Heart right ventricle (tissue), 16 donors: ENCODE data around the gene TOR2A. TPM values are rescaled to one million over a fixed set of nuclear protein-coding genes. Genes with fewer than 3 reads are reported as not detected.
A peak's percentile ranks its signal among the peaks of the same experiment; 100 is the strongest.

ENCODE experiments used
- ATAC-seq, 8 donors: fragments of 200-7000 bp; cut with Tn5 transposase; one replicate each; pipeline ENCODE4 v1.9.1; 2020; ENCODE audit warnings: mild to moderate bottlenecking in 8 of 8, moderate library complexity in 8 of 8, moderate number of reproducible peaks in 1 of 8
- DNase-seq, 2 donors: peaks; one replicate each; pipeline ENCODE4 v3.0.0-alpha.2; 2020
- H3K27ac ChIP-seq, 10 donors: fragments of 200-600 bp; sonication (generic) in 2 of 10; one replicate each; pipeline versions ENCODE4 v1.5.0 to v1.8.0; 2020 to 2022; ENCODE audit warnings: mild to moderate bottlenecking in 3 of 10
- H3K27me3 ChIP-seq, 7 donors: fragments of 200-600 bp; one replicate each; pipeline ENCODE4 v1.8.0; 2021 to 2022; ENCODE audit warnings: mild to moderate bottlenecking in 2 of 7
- H3K36me3 ChIP-seq, 9 donors: fragments of 200-600 bp; sonication (generic) in 1 of 9; one replicate each; pipeline versions ENCODE4 v1.5.0 to v1.8.0; 2020 to 2022; ENCODE audit warnings: mild to moderate bottlenecking in 2 of 9
- H3K4me1 ChIP-seq, 9 donors: fragments of 200-600 bp; sonication (generic) in 1 of 9; one replicate each; pipeline versions ENCODE4 v1.5.0 to v1.8.0; 2020 to 2022; ENCODE audit warnings: mild to moderate bottlenecking in 4 of 9
- H3K4me3 ChIP-seq, 10 donors: fragments of 200-600 bp; sonication (generic) in 2 of 10; one replicate each; pipeline versions ENCODE4 v1.5.0 to v1.8.0; 2020 to 2022; ENCODE audit warnings: mild to moderate bottlenecking in 7 of 10, moderate library complexity in 2 of 10
- H3K9me3 ChIP-seq, 11 donors: fragments of 200-600 bp in 10 of 11; sonication (generic) in 2 of 11; one replicate each; pipeline versions ENCODE4 v1.5.0 to v1.8.0; 2013 to 2022; ENCODE audit warnings: mild to moderate bottlenecking in 2 of 11, control low read depth in 1 of 11, moderate library complexity in 1 of 11
- WGBS, 2 donors: extraction: QIAGEN DNeasy Blood & Tissue Kit; methylation state at CpG; one replicate each; pipeline ENCODE4 v1.1.7; 2013; ENCODE audit warnings: inconsistent platforms in 1 of 2; 5-methylcytosine and 5-hydroxymethylcytosine counted together
- intact Hi-C, 10 donors: fragments of 100-400 bp; cut with DNase I; formaldehyde crosslinking; loops; one replicate each; pipeline versions ENCODE4 v1.11.1 to v1.14.2; 2022
- polyA plus RNA-seq, 2 donors: library from polyadenylated mRNA; stranded (reverse); fragments of 200-250 nt; gene quantifications; one replicate each; pipeline ENCODE4 v1.2.3, GENCODE V29; 2013
- total RNA-seq, 10 donors: library from RNA; stranded (reverse); fragmentation: NEBNext Ultra II Directional in 3 of 10; extraction: Animal tissue kit (Norgen Biotek cat#: 25700) in 3 of 10; gene quantifications; one replicate each; pipeline versions ENCODE4 v1.2.1 to v1.2.4, GENCODE V29; 2021 to 2023
- TF ChIP-seq, protein P1 (sequence below), 9 donors: fragments of 200-600 bp; sonication (generic) in 2 of 9; IDR thresholded peaks; one replicate each; pipeline versions ENCODE4 v1.5.0 to v1.8.0; 2021 to 2022; ENCODE audit warnings: antibody characterized with exemption in 9 of 9, mild to moderate bottlenecking in 5 of 9, moderate library complexity in 1 of 9
- donor health status: Arrhythmogenic right ventricular cardiomyopathy.
- donor health status: ischemic (EF 13 %, LVEDD 7.1; RV severe dilation, severe dysfunction).
- donor health status: healthy with polysubstance abuse.
- donor health status: DM: no; HTN: yes; CAD: no.
- donor health status: DM: no; HTN: no; CAD: no.
- donor health status: ischemic (EF 25% LVEDD 6.9; RV normal size, moderate dysfunction).
- donor health status: ischemic (EF 25% LVEDD 5.7; RV mildly dilated, moderate dysfunction).
- donor health status: healthy.
- donor health status: DM: yes; HTN: yes; CAD: no.
- donor health status: Ischemic cardiomyopathy.
- donor health status: ischemic (EF 35%, LVEDD 5.7; RV mildly dilated, moderate dysfunction).
- donor health status: nonischemic (EF 11% LVEDD 7.7; RV severe dilation, severe dysfunction).
- donor health status: DM: yes; HTN: yes; CAD: no.
- donor health status: PGD.
- donor health status: ischemic (EF 29% LVEDD 5.4; RV normal size, mild dysfunction).
- donor health status: nonischemic (EF 23%, LVEDD 6.1; RV moderate dilation, normal function).

TOR2A gene
- total and polyA plus RNA-seq, 12 donors: 1.5 to 7.6 (median 2.8) TPM

- ATAC-seq: peak in 1 of 8 donors; percentile 1
- Histone ChIP-seq H3K4me1 (peaks cover 10 to 30% (median 14%) of the 10 kb centered on the region in 9 donors), H3K27ac (peak overlapping the region; percentile 90 to 99 (median 97)), H3K9me3 (no peaks in the 10 kb centered on the region), H3K4me3 (peak overlapping the region in 9 of 10 donors; percentile 46 to 95 (median 79)), H3K27me3 (no peaks in the 10 kb centered on the region), H3K36me3 (peaks cover 0 to 44% (median 10%) of the 10 kb centered on the region in 9 donors)
- WGBS, 2 donors: 40 to 52% methylated on average over 22 of the region's 22 CpGs
- intact Hi-C loops: loop anchor here (1.0 to 10.0 kb wide), 13 partner anchors 49 to 232 kb away; partner anchors contain the start of gene AK1 (in 1 of the 10)
- TF ChIP-seq, protein P1, sequence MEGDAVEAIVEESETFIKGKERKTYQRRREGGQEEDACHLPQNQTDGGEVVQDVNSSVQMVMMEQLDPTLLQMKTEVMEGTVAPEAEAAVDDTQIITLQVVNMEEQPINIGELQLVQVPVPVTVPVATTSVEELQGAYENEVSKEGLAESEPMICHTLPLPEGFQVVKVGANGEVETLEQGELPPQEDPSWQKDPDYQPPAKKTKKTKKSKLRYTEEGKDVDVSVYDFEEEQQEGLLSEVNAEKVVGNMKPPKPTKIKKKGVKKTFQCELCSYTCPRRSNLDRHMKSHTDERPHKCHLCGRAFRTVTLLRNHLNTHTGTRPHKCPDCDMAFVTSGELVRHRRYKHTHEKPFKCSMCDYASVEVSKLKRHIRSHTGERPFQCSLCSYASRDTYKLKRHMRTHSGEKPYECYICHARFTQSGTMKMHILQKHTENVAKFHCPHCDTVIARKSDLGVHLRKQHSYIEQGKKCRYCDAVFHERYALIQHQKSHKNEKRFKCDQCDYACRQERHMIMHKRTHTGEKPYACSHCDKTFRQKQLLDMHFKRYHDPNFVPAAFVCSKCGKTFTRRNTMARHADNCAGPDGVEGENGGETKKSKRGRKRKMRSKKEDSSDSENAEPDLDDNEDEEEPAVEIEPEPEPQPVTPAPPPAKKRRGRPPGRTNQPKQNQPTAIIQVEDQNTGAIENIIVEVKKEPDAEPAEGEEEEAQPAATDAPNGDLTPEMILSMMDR (IDR thresholded peaks at IDR 0.05): no peak
- DNase-seq: no peak
Measured at GRCh38 chr9:127734247-127734746, 797 bp downstream of the TOR2A start.

GRCh38 chr9:127733614-127734013 is 1.5 kb downstream of the TOR2A start:
- TF ChIP-seq, protein P1 (IDR thresholded peaks at IDR 0.05): no peak
- 84% methylated on average over 2 of the region's 2 CpGs for WGBS, 2 donors
- DNase-seq: no peak

DNA sequence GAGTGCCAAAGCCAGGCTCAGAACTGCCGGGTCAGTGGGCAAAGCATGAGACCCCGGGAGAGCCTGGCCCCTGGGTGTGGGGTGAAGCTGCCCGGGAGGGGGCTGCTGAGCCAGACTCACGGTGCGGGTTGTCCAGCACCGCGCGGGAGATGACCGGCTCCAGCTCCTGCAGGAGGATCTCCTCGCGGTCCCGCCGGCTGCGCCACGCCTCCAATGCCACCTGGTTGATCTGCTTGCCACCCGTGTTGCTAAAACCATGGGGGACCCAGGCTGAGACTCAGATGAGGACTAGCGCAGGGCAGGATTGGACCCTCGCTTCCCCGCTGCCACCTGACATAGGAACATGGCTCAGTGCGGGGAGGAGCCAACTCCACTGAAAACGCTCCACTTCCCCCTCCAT is 2.6 kb downstream of the TOR2A start:
- Histone ChIP-seq H3K27ac (no peak overlapping the region), H3K27me3 (no peaks in the 10 kb centered on the region), H3K4me1 (peaks cover 10 to 30% (median 14%) of the 10 kb centered on the region in 9 donors), H3K9me3 (no peaks in the 10 kb centered on the region), H3K4me3 (no peak overlapping the region), H3K36me3 (peaks cover 0 to 28% (median 10%) of the 10 kb centered on the region in 9 donors)
- ATAC-seq (no peak), DNase-seq (no peak)
- TF ChIP-seq, protein P1 (IDR thresholded peaks at IDR 0.05): no peak
- 92 to 94% methylated on average over 21 of the region's 21 CpGs for WGBS, 2 donors
- intact Hi-C loops: loop anchor here (2.0 to 10.0 kb wide), 9 partner anchors 140 to 230 kb away; partner anchors contain the start of gene AK1 (in 1 of the 10)

More at GRCh38 chr9:127733614-127734013, 1.5 kb downstream of the TOR2A start:
- Histone ChIP-seq H3K4me1 (peaks cover 10 to 30% (median 14%) of the 10 kb centered on the region in 9 donors), H3K36me3 (peaks cover 0 to 38% (median 10%) of the 10 kb centered on the region in 9 donors), H3K9me3 (no peaks in the 10 kb centered on the region), H3K4me3 (no peak overlapping the region), H3K27ac (peak overlapping the region in 1 of 10 donors; percentile 96), H3K27me3 (no peaks in the 10 kb centered on the region)
- no peak for ATAC-seq
- intact Hi-C loops: loop anchor here (1.0 to 10.0 kb wide), 14 partner anchors 49 to 231 kb away; partner anchors contain the start of gene AK1 (in 1 of the 10)

DNA sequence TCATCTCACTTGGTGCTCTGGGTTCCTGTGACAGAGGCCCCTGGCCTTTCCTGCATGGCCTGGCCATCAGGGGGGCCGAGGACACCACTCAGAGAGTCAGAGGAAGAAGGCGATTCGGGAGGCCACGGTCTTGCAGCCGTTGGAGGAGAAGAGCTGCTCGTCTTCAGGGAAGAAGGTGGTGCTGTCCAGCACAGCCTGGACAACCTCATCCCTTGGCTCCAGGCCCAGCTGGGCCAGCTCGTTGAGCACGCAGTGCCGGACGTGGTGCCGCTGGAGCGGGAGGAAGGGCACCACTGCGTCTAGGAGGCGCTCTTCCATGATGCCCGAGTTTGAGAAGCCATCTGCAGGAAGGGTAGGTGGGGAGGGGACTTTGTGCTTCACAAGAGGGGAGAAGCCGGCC is 3.2 kb downstream of the TOR2A start:
- no peak for ATAC-seq
- Histone ChIP-seq H3K9me3 (no peaks in the 10 kb centered on the region), H3K27ac (no peak overlapping the region), H3K4me3 (no peak overlapping the region), H3K4me1 (peaks cover 10 to 26% (median 14%) of the 10 kb centered on the region in 9 donors), H3K27me3 (no peaks in the 10 kb centered on the region), H3K36me3 (peaks cover 0 to 28% (median 10%) of the 10 kb centered on the region in 9 donors)
- WGBS, 2 donors: 76 to 78% methylated on average over 16 of the region's 16 CpGs
- intact Hi-C loops: loop anchor here (2.0 to 10.0 kb wide), 9 partner anchors 139 to 230 kb away; partner anchors contain the start of gene AK1 (in 1 of the 10)
- DNase-seq: no peak
- TF ChIP-seq, protein P1 (IDR thresholded peaks at IDR 0.05): no peak
